H1 (cell line): ENCODE results near the gene TMEM204.

Source experiments
- ATF2 ChIP-seq: IDR thresholded peaks from 2 replicates; pipeline ENCODE4 v1.6.1; 2012; ENCODE audit warnings: low read length, inconsistent platforms
- CTCF ChIP-seq, 3 experiments: IDR thresholded peaks; 1 replicate in 2 of 3; 2 replicates in 1 of 3; pipeline versions ENCODE4 v1.5.1 to v1.6.1; 2011; ENCODE audit warnings: low read length in 3 of 3, mild to moderate bottlenecking in 3 of 3, inconsistent platforms in 2 of 3, low read depth in 1 of 3, moderate library complexity in 1 of 3; ENCODE audit not compliant: insufficient read depth in 1 of 3; ENCODE audit errors: control extremely low read depth in 1 of 3
- EGR1 ChIP-seq: IDR thresholded peaks from 2 replicates; pipeline ENCODE4 v1.6.1; 2011; ENCODE audit warnings: low read depth, low read length, borderline replicate concordance
- EZH2 ChIP-seq: fragments of 200-600 bp; sonication (generic); IDR thresholded peaks from 2 replicates; pipeline ENCODE4 v1.7.1; 2012; ENCODE audit warnings: low read depth, mild to moderate bottlenecking, moderate library complexity, low read length, inconsistent platforms; ENCODE audit not compliant: severe bottlenecking
- KDM1A ChIP-seq: fragments of 200-600, 300-600 bp; sonication (generic); IDR thresholded peaks from 2 replicates; pipeline ENCODE4 v1.7.1; 2016; ENCODE audit warnings: mild to moderate bottlenecking, low read length, borderline replicate concordance
- MAX ChIP-seq: IDR thresholded peaks from 2 replicates; pipeline ENCODE4 v1.6.1; 2012; ENCODE audit warnings: inconsistent platforms
- POLR2A ChIP-seq, 2 experiments: IDR thresholded peaks; 1 replicate in 1 of 2; 2 replicates in 1 of 2; pipeline ENCODE4 v1.6.1; 2011; ENCODE audit warnings: low read depth in 2 of 2, low read length in 2 of 2, mild to moderate bottlenecking in 2 of 2; ENCODE audit errors: control extremely low read depth in 1 of 2
- RFX5 ChIP-seq: IDR thresholded peaks from 2 replicates; pipeline ENCODE4 v1.6.1; 2011; ENCODE audit warnings: low read depth, low read length, improper control_type of control experiment, borderline replicate concordance
- SIN3A ChIP-seq, 2 experiments: IDR thresholded peaks in 1 of 2; conservative IDR thresholded peaks in 1 of 2; 2 replicates each; pipeline ENCODE4 v1.6.1; 2011 to 2012; ENCODE audit warnings: low read length in 2 of 2, improper control_type of control experiment in 1 of 2, low read depth in 1 of 2, mild to moderate bottlenecking in 1 of 2
- TAF1 ChIP-seq: IDR thresholded peaks from 2 replicates; pipeline ENCODE4 v1.6.1; 2011; ENCODE audit warnings: mild to moderate bottlenecking, low read depth, low read length

- no peak for TF ChIP-seq MAX
- no peak for TF ChIP-seq ATF2
- TF ChIP-seq TAF1: no peak
- no peak for TF ChIP-seq SIN3A (conservative IDR thresholded peaks at IDR 0.05 in 1 of 2, IDR thresholded peaks at IDR 0.05 in 1 of 2; ENCODE audit: low read depth in 1 of 2, low read length in 2 of 2)
- no peak for TF ChIP-seq CTCF (IDR thresholded peaks at IDR 0.05; ENCODE audit: control extremely low read depth in 1 of 3, insufficient read depth in 1 of 3, low read depth in 1 of 3, low read length in 3 of 3)
- TF ChIP-seq POLR2A (IDR thresholded peaks at IDR 0.05; ENCODE audit: control extremely low read depth in 1 of 2, low read depth in 2 of 2, low read length in 2 of 2): no peak
- TF ChIP-seq EZH2: no peak
- TF ChIP-seq RFX5: no peak
- no peak for TF ChIP-seq KDM1A
- no peak for TF ChIP-seq EGR1
Observed at GRCh38 chr16:1553946-1554825, 20.7 kb downstream of the TMEM204 start.
